ENCODE measurements around the gene NFATC1.

Gene NFATC1

GRCh38 chr18:79511271-79511670 lies 115.5 kb downstream of the NFATC1 start:
- no peak for DNase-seq

- DNase-seq, result no peak
These were observed 116.1 kb downstream of the NFATC1 start for GRCh38 chr18:79511671-79512301.

- DNase-seq, result no peak
These were observed 117.0 kb downstream of the NFATC1 start for GRCh38 chr18:79512461-79513380.

GRCh38 chr18:79513381-79514081 lies 117.8 kb downstream of the NFATC1 start:
- no peak for DNase-seq

- DNase-seq, result no peak
These were observed 119.6 kb downstream of the NFATC1 start for GRCh38 chr18:79515331-79515730.

- DNase-seq, result no peak
These were observed 120.2 kb downstream of the NFATC1 start for GRCh38 chr18:79515944-79516351.

- no peak for DNase-seq
These were observed 120.8 kb downstream of the NFATC1 start for GRCh38 chr18:79516441-79516931.

GRCh38 chr18:79517341-79517740 lies 121.6 kb downstream of the NFATC1 start:
- no peak for DNase-seq

GRCh38 chr18:79518028-79518682 lies 122.4 kb downstream of the NFATC1 start:
- DNase-seq, result no peak

- DNase-seq, result no peak
These were observed 123.0 kb downstream of the NFATC1 start for GRCh38 chr18:79518683-79519128.

- DNase-seq, result no peak
These were observed 124.2 kb downstream of the NFATC1 start for GRCh38 chr18:79519751-79520477.

GRCh38 chr18:79520478-79521390 lies 125.0 kb downstream of the NFATC1 start:
- DNase-seq, result no peak

GRCh38 chr18:79521416-79522205 lies 125.9 kb downstream of the NFATC1 start:
- no peak for DNase-seq

GRCh38 chr18:79522451-79523205 lies 126.9 kb downstream of the NFATC1 start:
- no peak for DNase-seq

GRCh38 chr18:79523206-79523735 lies 127.5 kb downstream of the NFATC1 start:
- no peak for DNase-seq

- DNase-seq, result no peak
These were observed 128.0 kb downstream of the NFATC1 start for GRCh38 chr18:79523736-79524180.

- DNase-seq, result no peak
These were observed 128.7 kb downstream of the NFATC1 start for GRCh38 chr18:79524181-79525078.

Measured in fibroblast of upper back skin (primary cell).